SK-N-SH (cell line): Measurements from ENCODE around the gene KIF2A. TPM values are rescaled to one million over a fixed set of nuclear protein-coding genes. Genes with fewer than 3 reads are reported as not detected.

Experiments
- CTCF ChIA-PET: fragments of 300-600, 350-600 bp; formaldehyde crosslinking; extraction: SDS; loops from one replicate; lab custom pipeline; 2021; lab: Yijun Ruan, JAX
- POLR2A ChIA-PET: fragments of 350-600 bp; sonication (Branson Sonifier 250); formaldehyde crosslinking; extraction: SDS; loops from one replicate; lab custom pipeline; 2020; ENCODE audit warnings: antibody characterized with exemption, inconsistent platforms; lab: Yijun Ruan, JAX
- DNase-seq: peaks from one replicate; pipeline ENCODE4 v3.0.0; 2012
- H2AFZ ChIP-seq: fragments of 200-600 bp; sonication (generic); 2 replicates; pipeline ENCODE4 v1.8.1; 2016; ENCODE audit warnings: antibody characterized with exemption, mild to moderate bottlenecking, low read depth
- H3F3A ChIP-seq: fragments of 200-600 bp; sonication (generic); replicated peaks from 2 replicates; pipeline ENCODE3; 2016; ENCODE audit warnings: antibody characterized with exemption, mild to moderate bottlenecking; ENCODE audit not compliant: insufficient read depth
- H3K27ac ChIP-seq, 2 experiments: fragments of 200-500 bp in 1 of 2; fragments of 200-600 bp in 1 of 2; sonication (Bioruptor generic) in 1 of 2; sonication (generic), shearing (Covaris generic) in 1 of 2; 2 replicates each; pipeline versions ENCODE4 v1.5.1 to v1.6.1; 2014 to 2016; ENCODE audit warnings: low read depth in 2 of 2, inconsistent platforms in 1 of 2, low read length in 1 of 2, mild to moderate bottlenecking in 1 of 2, mixed read lengths in 1 of 2
- H3K27me3 ChIP-seq: fragments of 200-600 bp; sonication (generic), shearing (Covaris generic); 2 replicates; pipeline ENCODE4 v1.6.1; 2016; ENCODE audit warnings: mixed run types; ENCODE audit not compliant: insufficient read depth
- H3K36me3 ChIP-seq, 2 experiments: fragments of 200-500 bp in 1 of 2; fragments of 200-600 bp in 1 of 2; sonication (Bioruptor generic) in 1 of 2; sonication (generic) in 1 of 2; replicated peaks in 1 of 2; 2 replicates each; pipeline versions ENCODE3 to v1.5.1; 2014 to 2016; ENCODE audit warnings: low read length in 1 of 2, mild to moderate bottlenecking in 1 of 2; ENCODE audit not compliant: insufficient read depth in 2 of 2, control insufficient read depth in 1 of 2
- H3K4me1 ChIP-seq, 2 experiments: fragments of 200-500 bp in 1 of 2; fragments of 200-600 bp in 1 of 2; sonication (Bioruptor generic) in 1 of 2; sonication (generic), shearing (Covaris generic) in 1 of 2; 2 replicates each; pipeline versions ENCODE4 v1.5.1 to v1.6.1; 2014 to 2016; ENCODE audit warnings: low read depth in 1 of 2, low read length in 1 of 2, mixed run types in 1 of 2; ENCODE audit not compliant: insufficient read depth in 2 of 2, control insufficient read depth in 1 of 2
- H3K4me2 ChIP-seq: fragments of 200-600 bp; sonication (generic), shearing (Covaris generic); 2 replicates; pipeline ENCODE4 v1.6.1; 2017; ENCODE audit warnings: mixed run types
- H3K4me3 ChIP-seq, 2 experiments: fragments of 200-500 bp in 1 of 2; fragments of 200-600 bp in 1 of 2; sonication (Bioruptor generic) in 1 of 2; sonication (generic), shearing (Covaris generic) in 1 of 2; 2 replicates each; pipeline versions ENCODE4 v1.5.1 to v1.8.1; 2014 to 2016; ENCODE audit warnings: low read depth in 2 of 2, inconsistent platforms in 1 of 2, low read length in 1 of 2, mild to moderate bottlenecking in 1 of 2, mixed read lengths in 1 of 2, moderate library complexity in 1 of 2
- H3K79me2 ChIP-seq: fragments of 200-600 bp; sonication (generic); 2 replicates; pipeline ENCODE4 v1.8.1; 2017; ENCODE audit warnings: mild to moderate bottlenecking; ENCODE audit not compliant: insufficient read depth
- H3K9ac ChIP-seq: fragments of 200-600 bp; sonication (generic); 2 replicates; pipeline ENCODE4 v1.6.1; 2017; ENCODE audit warnings: mixed run types
- H3K9me2 ChIP-seq: fragments of 200-600 bp; sonication (generic); 2 replicates; pipeline ENCODE4 v1.6.1; 2017; ENCODE audit warnings: mixed run types
- H3K9me3 ChIP-seq: fragments of 200-600 bp; sonication (generic); 2 replicates; pipeline ENCODE4 v1.6.1; 2017; ENCODE audit warnings: mixed run types, mild to moderate bottlenecking, moderate library complexity
- H4K20me1 ChIP-seq: fragments of 200-600 bp; sonication (generic); 2 replicates; pipeline ENCODE4 v1.6.1; 2017; ENCODE audit warnings: mild to moderate bottlenecking, mixed run types; ENCODE audit not compliant: insufficient read depth
- CHD2 ChIP-seq: fragments of 150-350 bp; IDR thresholded peaks from 2 replicates; pipeline ENCODE4 v1.6.1; 2018; ENCODE audit warnings: low read length; ENCODE audit not compliant: partially characterized antibody
- ELF1 ChIP-seq: IDR thresholded peaks from 2 replicates; pipeline ENCODE4 v1.4.0; 2012
- FOSL2 ChIP-seq: IDR thresholded peaks from 2 replicates; pipeline ENCODE4 v1.4.0; 2012; ENCODE audit warnings: low read depth, mild to moderate bottlenecking, moderate library complexity, borderline replicate concordance
- FOXJ3 ChIP-seq: sonication (generic); formaldehyde crosslinking; IDR thresholded peaks from 2 replicates; pipeline ENCODE4 v1.5.1; 2020; ENCODE audit warnings: mild to moderate bottlenecking, missing genetic modification reagents
- FOXM1 ChIP-seq: IDR thresholded peaks from 2 replicates; pipeline ENCODE4 v1.4.0; 2012; ENCODE audit warnings: low read depth, mild to moderate bottlenecking
- GABPA ChIP-seq: IDR thresholded peaks from 2 replicates; pipeline ENCODE4 v1.4.0; 2012; ENCODE audit warnings: low read depth, mild to moderate bottlenecking
- JUND ChIP-seq: IDR thresholded peaks from 2 replicates; pipeline ENCODE4 v1.4.0; 2012
- NFIC ChIP-seq: IDR thresholded peaks from 2 replicates; pipeline ENCODE4 v1.4.0; 2012; ENCODE audit warnings: borderline replicate concordance
- NRF1 ChIP-seq: IDR thresholded peaks from 2 replicates; pipeline ENCODE4 v1.6.1; 2012; ENCODE audit warnings: low read depth, mild to moderate bottlenecking, low read length
- POLR2AphosphoS5 ChIP-seq: IDR thresholded peaks from 2 replicates; pipeline ENCODE4 v1.6.1; 2012; ENCODE audit warnings: low read depth, low read length
- RFX5 ChIP-seq: IDR thresholded peaks from 2 replicates; pipeline ENCODE4 v1.6.1; 2012; ENCODE audit warnings: mild to moderate bottlenecking, improper control_type of control experiment, low read length
- RXRA ChIP-seq: IDR thresholded peaks from 2 replicates; pipeline ENCODE4 v1.4.0; 2012; ENCODE audit warnings: low read depth, mild to moderate bottlenecking, borderline replicate concordance
- SMC3 ChIP-seq: IDR thresholded peaks from 2 replicates; pipeline ENCODE4 v1.6.1; 2012; ENCODE audit warnings: low read depth, low read length, improper control_type of control experiment
- TAF1 ChIP-seq: IDR thresholded peaks from 2 replicates; pipeline ENCODE4 v1.6.1; 2012; ENCODE audit warnings: low read depth, mild to moderate bottlenecking, low read length, moderate library complexity, borderline replicate concordance
- TEAD4 ChIP-seq: IDR thresholded peaks from 2 replicates; pipeline ENCODE4 v1.4.0; 2012; ENCODE audit warnings: mild to moderate bottlenecking, borderline replicate concordance; ENCODE audit not compliant: insufficient read depth
- YY1 ChIP-seq: IDR thresholded peaks from 2 replicates; pipeline ENCODE4 v1.4.0; 2012; ENCODE audit warnings: low read depth, mild to moderate bottlenecking
- WGBS: methylation state at CpG from one replicate; pipeline ENCODE4 v1.1.6; 2017; ENCODE audit warnings: low lambda C conversion rate; 5-methylcytosine and 5-hydroxymethylcytosine counted together
- polyA plus RNA-seq, 3 experiments: library from polyadenylated mRNA; depleted of rRNA; stranded (reverse); fragments of >200 nt; gene quantifications; 2 replicates each; pipeline ENCODE4 v1.2.3, GENCODE V29; 2012
- TF ChIP-seq, protein P1 (sequence below): IDR thresholded peaks from 2 replicates; pipeline ENCODE4; 2012
- TF ChIP-seq, protein P2 (sequence below): fragments of 150-350 bp; IDR thresholded peaks from 2 replicates; pipeline ENCODE4 v1.6.1; 2016; ENCODE audit warnings: mild to moderate bottlenecking, low read depth, low read length
- TF ChIP-seq, protein P3 (sequence below): IDR thresholded peaks from 2 replicates; pipeline ENCODE4 v1.6.1; 2012; ENCODE audit warnings: mild to moderate bottlenecking, low read depth, low read length, moderate library complexity
- TF ChIP-seq, protein P4 (sequence below): fragments of 200-600 bp; sonication (generic); IDR thresholded peaks from 2 replicates; pipeline ENCODE4 v1.6.1; 2017; ENCODE audit warnings: antibody characterized with exemption, mild to moderate bottlenecking, moderate library complexity

The KIF2A gene
- polyA plus RNA-seq, 1 of the 3 experiments (the other 2 are of a cell fraction): 14.3 TPM

DNA sequence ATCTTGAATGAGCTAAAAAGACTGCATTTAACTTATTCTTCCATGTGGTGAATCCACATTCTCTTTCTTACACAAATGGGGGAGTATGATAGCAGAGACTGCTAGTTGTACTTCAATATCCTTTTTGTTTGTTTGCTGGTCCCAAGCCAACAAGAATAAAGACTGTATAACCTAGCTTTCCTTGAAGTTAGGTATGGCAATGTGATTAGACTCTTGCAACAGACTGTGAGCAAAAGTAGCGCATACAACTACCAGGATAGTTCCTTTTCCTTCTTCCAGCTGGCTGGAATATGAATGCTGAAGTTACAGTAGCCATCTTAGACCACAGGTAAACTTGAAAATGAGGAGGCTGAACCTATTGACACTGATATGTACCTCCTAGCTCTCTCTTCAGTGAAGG, 17.9 kb upstream of the KIF2A start:
- Histone ChIP-seq H3K4me1 (no peaks in the 10 kb centered on the region), H3K27ac (no peak overlapping the region), H3K4me2 (no peak overlapping the region), H3K9me2 (no peaks in the 10 kb centered on the region), H3K9ac (no peak overlapping the region), H3K4me3 (no peak overlapping the region), H3K79me2 (no peaks in the 10 kb centered on the region), H4K20me1 (no peaks in the 10 kb centered on the region), H3K27me3 (no peaks in the 10 kb centered on the region; the same call in 1 of the 2 replicates), H3F3A (no peaks in the 10 kb centered on the region), H3K9me3 (no peaks in the 10 kb centered on the region), H2AFZ (no peak overlapping the region), H3K36me3 (no peaks in the 10 kb centered on the region)
- 87% methylated on average over 1 of the region's 1 CpG for WGBS
- POLR2A ChIA-PET: no interaction called here
- TF ChIP-seq JUND: no peak
- no peak for TF ChIP-seq RXRA
- TF ChIP-seq, protein P1, sequence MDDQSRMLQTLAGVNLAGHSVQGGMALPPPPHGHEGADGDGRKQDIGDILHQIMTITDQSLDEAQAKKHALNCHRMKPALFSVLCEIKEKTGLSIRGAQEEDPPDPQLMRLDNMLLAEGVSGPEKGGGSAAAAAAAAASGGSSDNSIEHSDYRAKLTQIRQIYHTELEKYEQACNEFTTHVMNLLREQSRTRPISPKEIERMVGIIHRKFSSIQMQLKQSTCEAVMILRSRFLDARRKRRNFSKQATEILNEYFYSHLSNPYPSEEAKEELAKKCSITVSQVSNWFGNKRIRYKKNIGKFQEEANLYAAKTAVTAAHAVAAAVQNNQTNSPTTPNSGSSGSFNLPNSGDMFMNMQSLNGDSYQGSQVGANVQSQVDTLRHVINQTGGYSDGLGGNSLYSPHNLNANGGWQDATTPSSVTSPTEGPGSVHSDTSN: no peak
- TF ChIP-seq RFX5: no peak
- no peak for TF ChIP-seq CHD2
- TF ChIP-seq, protein P2, sequence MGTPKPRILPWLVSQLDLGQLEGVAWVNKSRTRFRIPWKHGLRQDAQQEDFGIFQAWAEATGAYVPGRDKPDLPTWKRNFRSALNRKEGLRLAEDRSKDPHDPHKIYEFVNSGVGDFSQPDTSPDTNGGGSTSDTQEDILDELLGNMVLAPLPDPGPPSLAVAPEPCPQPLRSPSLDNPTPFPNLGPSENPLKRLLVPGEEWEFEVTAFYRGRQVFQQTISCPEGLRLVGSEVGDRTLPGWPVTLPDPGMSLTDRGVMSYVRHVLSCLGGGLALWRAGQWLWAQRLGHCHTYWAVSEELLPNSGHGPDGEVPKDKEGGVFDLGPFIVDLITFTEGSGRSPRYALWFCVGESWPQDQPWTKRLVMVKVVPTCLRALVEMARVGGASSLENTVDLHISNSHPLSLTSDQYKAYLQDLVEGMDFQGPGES: no peak
- no peak for TF ChIP-seq FOSL2
- no peak for TF ChIP-seq ELF1
- TF ChIP-seq SMC3: no peak
- CTCF ChIA-PET: interaction anchor here (1.2 to 1.6 kb wide), 3 partner anchors 8 to 65 kb away, joined by 3 to 5 read pairs (median 3); no protein-coding TSS in a partner anchor
- no peak for DNase-seq

DNA sequence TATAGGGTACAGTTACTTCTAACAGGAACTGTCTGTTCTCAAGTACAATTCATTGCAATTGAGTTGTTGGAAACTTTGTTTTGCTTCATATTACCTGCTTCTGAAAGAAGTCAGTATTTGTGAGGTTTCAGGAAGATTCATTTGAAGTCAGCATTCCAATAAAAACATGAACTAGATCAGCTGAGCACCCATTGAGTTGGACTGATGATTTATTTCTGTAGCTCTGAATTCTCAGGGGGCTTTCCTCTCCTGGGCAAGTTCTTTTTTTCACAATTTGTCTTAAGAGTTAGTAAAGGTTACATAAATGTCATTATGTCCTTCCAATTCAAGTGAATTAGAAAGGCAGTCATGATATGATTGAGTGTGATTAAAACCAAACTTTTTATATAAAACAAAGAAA, 16.2 kb upstream of the KIF2A start:
- Histone ChIP-seq H3K9me3 (no peaks in the 10 kb centered on the region), H3K9ac (no peak overlapping the region), H3K9me2 (no peaks in the 10 kb centered on the region), H3K4me1 (no peaks in the 10 kb centered on the region), H3K27ac (no peak overlapping the region), H3F3A (no peaks in the 10 kb centered on the region), H3K4me3 (no peak overlapping the region), H2AFZ (no peak overlapping the region), H3K36me3 (no peaks in the 10 kb centered on the region), H3K79me2 (no peaks in the 10 kb centered on the region), H3K4me2 (no peak overlapping the region), H3K27me3 (no peaks in the 10 kb centered on the region), H4K20me1 (no peaks in the 10 kb centered on the region)
- ChIA-PET POLR2A (no interaction called here), CTCF (interaction anchor here (1.0 kb wide), 1 partner anchor 8 kb away, joined by 3 read pairs; no protein-coding TSS in a partner anchor)
- DNase-seq: no peak
- no peak for TF ChIP-seq TAF1
- no peak for TF ChIP-seq RFX5
- no peak for TF ChIP-seq NFIC
- no peak for TF ChIP-seq CHD2
- TF ChIP-seq, protein P1: no peak
- TF ChIP-seq FOXJ3 (CRISPR knock-in tag): no peak
- no peak for TF ChIP-seq JUND
- TF ChIP-seq NRF1: no peak
- TF ChIP-seq TEAD4: no peak
- TF ChIP-seq YY1: no peak
- no peak for TF ChIP-seq FOXM1
- TF ChIP-seq GABPA: no peak
- no peak for TF ChIP-seq FOSL2
- TF ChIP-seq, protein P3, sequence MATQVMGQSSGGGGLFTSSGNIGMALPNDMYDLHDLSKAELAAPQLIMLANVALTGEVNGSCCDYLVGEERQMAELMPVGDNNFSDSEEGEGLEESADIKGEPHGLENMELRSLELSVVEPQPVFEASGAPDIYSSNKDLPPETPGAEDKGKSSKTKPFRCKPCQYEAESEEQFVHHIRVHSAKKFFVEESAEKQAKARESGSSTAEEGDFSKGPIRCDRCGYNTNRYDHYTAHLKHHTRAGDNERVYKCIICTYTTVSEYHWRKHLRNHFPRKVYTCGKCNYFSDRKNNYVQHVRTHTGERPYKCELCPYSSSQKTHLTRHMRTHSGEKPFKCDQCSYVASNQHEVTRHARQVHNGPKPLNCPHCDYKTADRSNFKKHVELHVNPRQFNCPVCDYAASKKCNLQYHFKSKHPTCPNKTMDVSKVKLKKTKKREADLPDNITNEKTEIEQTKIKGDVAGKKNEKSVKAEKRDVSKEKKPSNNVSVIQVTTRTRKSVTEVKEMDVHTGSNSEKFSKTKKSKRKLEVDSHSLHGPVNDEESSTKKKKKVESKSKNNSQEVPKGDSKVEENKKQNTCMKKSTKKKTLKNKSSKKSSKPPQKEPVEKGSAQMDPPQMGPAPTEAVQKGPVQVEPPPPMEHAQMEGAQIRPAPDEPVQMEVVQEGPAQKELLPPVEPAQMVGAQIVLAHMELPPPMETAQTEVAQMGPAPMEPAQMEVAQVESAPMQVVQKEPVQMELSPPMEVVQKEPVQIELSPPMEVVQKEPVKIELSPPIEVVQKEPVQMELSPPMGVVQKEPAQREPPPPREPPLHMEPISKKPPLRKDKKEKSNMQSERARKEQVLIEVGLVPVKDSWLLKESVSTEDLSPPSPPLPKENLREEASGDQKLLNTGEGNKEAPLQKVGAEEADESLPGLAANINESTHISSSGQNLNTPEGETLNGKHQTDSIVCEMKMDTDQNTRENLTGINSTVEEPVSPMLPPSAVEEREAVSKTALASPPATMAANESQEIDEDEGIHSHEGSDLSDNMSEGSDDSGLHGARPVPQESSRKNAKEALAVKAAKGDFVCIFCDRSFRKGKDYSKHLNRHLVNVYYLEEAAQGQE: no peak
- TF ChIP-seq, protein P4, sequence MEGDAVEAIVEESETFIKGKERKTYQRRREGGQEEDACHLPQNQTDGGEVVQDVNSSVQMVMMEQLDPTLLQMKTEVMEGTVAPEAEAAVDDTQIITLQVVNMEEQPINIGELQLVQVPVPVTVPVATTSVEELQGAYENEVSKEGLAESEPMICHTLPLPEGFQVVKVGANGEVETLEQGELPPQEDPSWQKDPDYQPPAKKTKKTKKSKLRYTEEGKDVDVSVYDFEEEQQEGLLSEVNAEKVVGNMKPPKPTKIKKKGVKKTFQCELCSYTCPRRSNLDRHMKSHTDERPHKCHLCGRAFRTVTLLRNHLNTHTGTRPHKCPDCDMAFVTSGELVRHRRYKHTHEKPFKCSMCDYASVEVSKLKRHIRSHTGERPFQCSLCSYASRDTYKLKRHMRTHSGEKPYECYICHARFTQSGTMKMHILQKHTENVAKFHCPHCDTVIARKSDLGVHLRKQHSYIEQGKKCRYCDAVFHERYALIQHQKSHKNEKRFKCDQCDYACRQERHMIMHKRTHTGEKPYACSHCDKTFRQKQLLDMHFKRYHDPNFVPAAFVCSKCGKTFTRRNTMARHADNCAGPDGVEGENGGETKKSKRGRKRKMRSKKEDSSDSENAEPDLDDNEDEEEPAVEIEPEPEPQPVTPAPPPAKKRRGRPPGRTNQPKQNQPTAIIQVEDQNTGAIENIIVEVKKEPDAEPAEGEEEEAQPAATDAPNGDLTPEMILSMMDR: no peak
- no peak for TF ChIP-seq POLR2AphosphoS5
